SK-N-SH (cell line): ENCODE data around the gene COL8A1. TPM values are rescaled to one million over a fixed set of nuclear protein-coding genes. Genes with fewer than 3 reads are reported as not detected.

Source experiments
- CTCF ChIA-PET: fragments of 300-600, 350-600 bp; formaldehyde crosslinking; extraction: SDS; loops from one replicate; lab custom pipeline; 2021; lab: Yijun Ruan, JAX
- POLR2A ChIA-PET: fragments of 350-600 bp; sonication (Branson Sonifier 250); formaldehyde crosslinking; extraction: SDS; loops from one replicate; lab custom pipeline; 2020; ENCODE audit warnings: antibody characterized with exemption, inconsistent platforms; lab: Yijun Ruan, JAX
- DNase-seq: peaks from one replicate; pipeline ENCODE4 v3.0.0; 2012
- H2AFZ ChIP-seq: fragments of 200-600 bp; sonication (generic); 2 replicates; pipeline ENCODE4 v1.8.1; 2016; ENCODE audit warnings: antibody characterized with exemption, mild to moderate bottlenecking, low read depth
- H3F3A ChIP-seq: fragments of 200-600 bp; sonication (generic); replicated peaks from 2 replicates; pipeline ENCODE3; 2016; ENCODE audit warnings: antibody characterized with exemption, mild to moderate bottlenecking; ENCODE audit not compliant: insufficient read depth
- H3K27ac ChIP-seq, 2 experiments: fragments of 200-500 bp in 1 of 2; fragments of 200-600 bp in 1 of 2; sonication (Bioruptor generic) in 1 of 2; sonication (generic), shearing (Covaris generic) in 1 of 2; 2 replicates each; pipeline versions ENCODE4 v1.5.1 to v1.6.1; 2014 to 2016; ENCODE audit warnings: low read depth in 2 of 2, inconsistent platforms in 1 of 2, low read length in 1 of 2, mild to moderate bottlenecking in 1 of 2, mixed read lengths in 1 of 2
- H3K27me3 ChIP-seq: fragments of 200-600 bp; sonication (generic), shearing (Covaris generic); 2 replicates; pipeline ENCODE4 v1.6.1; 2016; ENCODE audit warnings: mixed run types; ENCODE audit not compliant: insufficient read depth
- H3K36me3 ChIP-seq, 2 experiments: fragments of 200-500 bp in 1 of 2; fragments of 200-600 bp in 1 of 2; sonication (Bioruptor generic) in 1 of 2; sonication (generic) in 1 of 2; replicated peaks in 1 of 2; 2 replicates each; pipeline versions ENCODE3 to v1.5.1; 2014 to 2016; ENCODE audit warnings: low read length in 1 of 2, mild to moderate bottlenecking in 1 of 2; ENCODE audit not compliant: insufficient read depth in 2 of 2, control insufficient read depth in 1 of 2
- H3K4me1 ChIP-seq, 2 experiments: fragments of 200-500 bp in 1 of 2; fragments of 200-600 bp in 1 of 2; sonication (Bioruptor generic) in 1 of 2; sonication (generic), shearing (Covaris generic) in 1 of 2; 2 replicates each; pipeline versions ENCODE4 v1.5.1 to v1.6.1; 2014 to 2016; ENCODE audit warnings: low read depth in 1 of 2, low read length in 1 of 2, mixed run types in 1 of 2; ENCODE audit not compliant: insufficient read depth in 2 of 2, control insufficient read depth in 1 of 2
- H3K4me2 ChIP-seq: fragments of 200-600 bp; sonication (generic), shearing (Covaris generic); 2 replicates; pipeline ENCODE4 v1.6.1; 2017; ENCODE audit warnings: mixed run types
- H3K4me3 ChIP-seq, 2 experiments: fragments of 200-500 bp in 1 of 2; fragments of 200-600 bp in 1 of 2; sonication (Bioruptor generic) in 1 of 2; sonication (generic), shearing (Covaris generic) in 1 of 2; 2 replicates each; pipeline versions ENCODE4 v1.5.1 to v1.8.1; 2014 to 2016; ENCODE audit warnings: low read depth in 2 of 2, inconsistent platforms in 1 of 2, low read length in 1 of 2, mild to moderate bottlenecking in 1 of 2, mixed read lengths in 1 of 2, moderate library complexity in 1 of 2
- H3K79me2 ChIP-seq: fragments of 200-600 bp; sonication (generic); 2 replicates; pipeline ENCODE4 v1.8.1; 2017; ENCODE audit warnings: mild to moderate bottlenecking; ENCODE audit not compliant: insufficient read depth
- H3K9ac ChIP-seq: fragments of 200-600 bp; sonication (generic); 2 replicates; pipeline ENCODE4 v1.6.1; 2017; ENCODE audit warnings: mixed run types
- H3K9me2 ChIP-seq: fragments of 200-600 bp; sonication (generic); 2 replicates; pipeline ENCODE4 v1.6.1; 2017; ENCODE audit warnings: mixed run types
- H3K9me3 ChIP-seq: fragments of 200-600 bp; sonication (generic); 2 replicates; pipeline ENCODE4 v1.6.1; 2017; ENCODE audit warnings: mixed run types, mild to moderate bottlenecking, moderate library complexity
- H4K20me1 ChIP-seq: fragments of 200-600 bp; sonication (generic); 2 replicates; pipeline ENCODE4 v1.6.1; 2017; ENCODE audit warnings: mild to moderate bottlenecking, mixed run types; ENCODE audit not compliant: insufficient read depth
- CHD2 ChIP-seq: fragments of 150-350 bp; IDR thresholded peaks from 2 replicates; pipeline ENCODE4 v1.6.1; 2018; ENCODE audit warnings: low read length; ENCODE audit not compliant: partially characterized antibody
- CTCF ChIP-seq: fragments of 200-600 bp; sonication (generic); IDR thresholded peaks from 2 replicates; pipeline ENCODE4 v1.6.1; 2017; ENCODE audit warnings: antibody characterized with exemption, mild to moderate bottlenecking, moderate library complexity
- EP300 ChIP-seq, 2 experiments: IDR thresholded peaks; 2 replicates each; pipeline versions ENCODE4 v1.4.0 to v1.6.1; 2012; ENCODE audit warnings: borderline replicate concordance in 1 of 2, low read depth in 1 of 2, low read length in 1 of 2
- EZH2phosphoT487 ChIP-seq: fragments of 200-600 bp; sonication (generic); IDR thresholded peaks from 2 replicates; pipeline ENCODE4 v1.6.1; 2017; ENCODE audit warnings: low read depth, mixed run types, mild to moderate bottlenecking, antibody characterized with exemption, moderate library complexity, borderline replicate concordance
- FOXJ3 ChIP-seq: sonication (generic); formaldehyde crosslinking; IDR thresholded peaks from 2 replicates; pipeline ENCODE4 v1.5.1; 2020; ENCODE audit warnings: mild to moderate bottlenecking, missing genetic modification reagents
- FOXM1 ChIP-seq: IDR thresholded peaks from 2 replicates; pipeline ENCODE4 v1.4.0; 2012; ENCODE audit warnings: low read depth, mild to moderate bottlenecking
- GABPA ChIP-seq: IDR thresholded peaks from 2 replicates; pipeline ENCODE4 v1.4.0; 2012; ENCODE audit warnings: low read depth, mild to moderate bottlenecking
- GATA2 ChIP-seq: sonication (generic); formaldehyde crosslinking; IDR thresholded peaks from 2 replicates; pipeline ENCODE4 v1.5.0; 2020; ENCODE audit warnings: mild to moderate bottlenecking, missing genetic modification reagents
- MAX ChIP-seq: IDR thresholded peaks from 2 replicates; pipeline ENCODE4 v1.4.0; 2012; ENCODE audit warnings: low read depth
- MEF2A ChIP-seq: IDR thresholded peaks from 2 replicates; pipeline ENCODE4 v1.4.0; 2012; ENCODE audit warnings: low read depth, borderline replicate concordance
- NFIC ChIP-seq: IDR thresholded peaks from 2 replicates; pipeline ENCODE4 v1.4.0; 2012; ENCODE audit warnings: borderline replicate concordance
- PBX3 ChIP-seq: IDR thresholded peaks from 2 replicates; pipeline ENCODE4; 2012
- RAD21 ChIP-seq: IDR thresholded peaks from 2 replicates; pipeline ENCODE4 v1.6.1; 2012; ENCODE audit warnings: mild to moderate bottlenecking, low read length
- RFX5 ChIP-seq: IDR thresholded peaks from 2 replicates; pipeline ENCODE4 v1.6.1; 2012; ENCODE audit warnings: mild to moderate bottlenecking, improper control_type of control experiment, low read length
- RXRA ChIP-seq: IDR thresholded peaks from 2 replicates; pipeline ENCODE4 v1.4.0; 2012; ENCODE audit warnings: low read depth, mild to moderate bottlenecking, borderline replicate concordance
- TAF1 ChIP-seq: IDR thresholded peaks from 2 replicates; pipeline ENCODE4 v1.6.1; 2012; ENCODE audit warnings: low read depth, mild to moderate bottlenecking, low read length, moderate library complexity, borderline replicate concordance
- USF2 ChIP-seq: fragments of 150-350 bp; IDR thresholded peaks from 2 replicates; pipeline ENCODE4 v1.6.1; 2017; ENCODE audit warnings: antibody characterized with exemption, low read length, low read depth, borderline replicate concordance
- ZBTB33 ChIP-seq: IDR thresholded peaks from 2 replicates; pipeline ENCODE4 v1.4.0; 2012; ENCODE audit warnings: low read depth, borderline replicate concordance
- WGBS: methylation state at CpG from one replicate; pipeline ENCODE4 v1.1.6; 2017; ENCODE audit warnings: low lambda C conversion rate; 5-methylcytosine and 5-hydroxymethylcytosine counted together
- polyA plus RNA-seq, 3 experiments: library from polyadenylated mRNA; depleted of rRNA; stranded (reverse); fragments of >200 nt; gene quantifications; 2 replicates each; pipeline ENCODE4 v1.2.3, GENCODE V29; 2012

The COL8A1 gene
- polyA plus RNA-seq, 1 of the 3 experiments (the other 2 are of a cell fraction) = 4.0 TPM

GRCh38 chr3:99714146-99714545 is 75.8 kb downstream of the COL8A1 start:
- H3F3A ChIP-seq = no peaks in the 10 kb centered on the region
- H3K4me3 ChIP-seq = no peak overlapping the region
- H3K27me3 ChIP-seq = no peaks in the 10 kb centered on the region
- H3K79me2 ChIP-seq = no peaks in the 10 kb centered on the region
- H3K27ac ChIP-seq = no peak overlapping the region
- no peak overlapping the region for H3K4me2 ChIP-seq
- no peaks in the 10 kb centered on the region for H3K9me3 ChIP-seq
- H3K36me3 ChIP-seq = no peaks in the 10 kb centered on the region
- no peaks in the 10 kb centered on the region for H4K20me1 ChIP-seq
- TF ChIP-seq EP300 (IDR thresholded peaks at IDR 0.05; ENCODE audit: borderline replicate concordance in 1 of 2, low read depth in 1 of 2, low read length in 1 of 2) = no peak
- no peak for TF ChIP-seq RXRA
- TF ChIP-seq GATA2 (CRISPR knock-in tag) = no peak
- no peak for TF ChIP-seq RAD21
- no peak for TF ChIP-seq MEF2A
- no peak for TF ChIP-seq ZBTB33
- no peak for TF ChIP-seq CTCF
- no peak for TF ChIP-seq NFIC
- no peak for TF ChIP-seq EZH2phosphoT487
- TF ChIP-seq FOXM1 = no peak
- TF ChIP-seq FOXJ3 (CRISPR knock-in tag) = no peak
- no peak for TF ChIP-seq USF2
- TF ChIP-seq RFX5 = no peak
- no peak for TF ChIP-seq GABPA
- TF ChIP-seq MAX = no peak
- TF ChIP-seq CHD2 = no peak
- TF ChIP-seq PBX3 = no peak
- no peak for TF ChIP-seq TAF1
- no peaks in the 10 kb centered on the region for H3K9me2 ChIP-seq
- CTCF ChIA-PET = interaction anchor here (1.6 to 1.8 kb wide), 2 partner anchors 11 to 26 kb away, joined by 3 to 7 read pairs; no protein-coding TSS in a partner anchor
- 8% methylated on average over 1 of the region's 1 CpG for WGBS
- no peak overlapping the region for H2AFZ ChIP-seq
- no peak for DNase-seq
- H3K4me1 ChIP-seq = no peaks in the 10 kb centered on the region; a peak in 1 of 4 replicates
- no peak overlapping the region for H3K9ac ChIP-seq
- POLR2A ChIA-PET = no interaction called here
